ENCODE results near the gene SULT1A2. TPM values are rescaled to one million over a fixed set of nuclear protein-coding genes. Genes with fewer than 3 reads are reported as not detected.

The SULT1A2 gene
- not detected in 2 replicates for total RNA-seq

DNA sequence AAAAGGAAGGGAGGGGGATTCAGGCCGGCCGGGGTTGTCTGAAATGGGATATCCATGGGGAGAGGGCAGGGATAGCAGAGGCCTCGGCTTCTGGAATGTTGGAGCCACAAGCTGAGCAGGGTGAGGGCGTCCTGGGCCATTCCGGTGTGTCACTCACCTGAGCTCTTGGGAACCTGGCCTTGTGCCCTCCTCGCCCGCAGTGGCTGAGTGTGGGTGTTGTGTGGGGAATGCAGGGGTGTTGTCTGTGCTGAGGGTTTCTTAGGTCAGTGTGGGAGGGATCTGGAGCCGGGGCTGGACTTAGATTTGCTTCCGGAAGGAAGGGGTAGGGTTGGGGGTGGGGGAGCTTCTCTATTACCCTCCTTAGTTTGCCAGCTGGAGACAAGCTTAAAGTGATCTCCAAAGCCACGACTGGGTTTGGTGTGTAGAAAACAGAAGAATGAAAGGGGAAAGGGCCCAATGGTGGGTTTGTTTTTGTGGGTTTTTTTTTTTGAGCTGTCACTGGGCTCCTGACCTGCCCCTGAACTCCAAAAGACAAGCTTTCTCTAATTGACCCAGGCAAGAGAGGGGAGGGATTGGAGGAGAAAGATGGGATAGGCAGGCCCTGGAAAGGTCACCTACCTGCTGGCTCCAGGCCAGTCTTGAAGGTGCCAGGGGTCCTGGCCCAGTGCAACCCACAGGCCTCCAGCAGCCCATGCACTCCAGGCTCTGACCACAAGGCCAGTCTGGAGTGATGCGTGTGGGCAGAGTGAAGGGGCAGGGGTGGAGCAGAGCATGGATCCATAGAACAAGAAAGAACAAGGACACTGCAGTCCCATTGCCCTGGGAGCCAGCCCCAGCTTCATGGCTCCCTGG lies at the start of gene SULT1A2:
SULT1A2 (minus strand) TSS at position 211 of the 852 bp plus-strand sequence. CDS start 1,120 bp downstream, outside the sequence.

DNA sequence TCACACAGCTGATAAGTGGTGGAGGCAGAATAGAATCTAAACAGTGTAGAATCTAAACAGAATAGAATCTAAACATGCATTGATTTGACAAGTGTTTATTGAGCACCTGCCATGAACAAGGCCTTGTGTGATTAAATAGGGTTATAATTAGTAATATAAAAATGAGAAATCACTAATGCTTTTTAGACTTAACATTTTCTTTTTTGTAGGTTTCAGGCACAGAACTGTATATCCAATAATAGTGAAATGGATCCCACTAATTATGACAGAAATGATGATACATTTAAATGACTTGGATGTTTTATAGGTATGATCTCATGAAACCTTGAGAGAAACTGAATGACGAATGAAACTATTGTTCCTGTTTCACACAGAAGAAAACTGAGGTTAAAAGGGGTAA lies 40.9 kb upstream of the SULT1A2 start, which contains the start of gene NPIPB8:
NPIPB8 (plus strand) TSS at position 301 of the 400 bp plus-strand sequence. CDS start 296 bp downstream, outside the sequence.

DNA sequence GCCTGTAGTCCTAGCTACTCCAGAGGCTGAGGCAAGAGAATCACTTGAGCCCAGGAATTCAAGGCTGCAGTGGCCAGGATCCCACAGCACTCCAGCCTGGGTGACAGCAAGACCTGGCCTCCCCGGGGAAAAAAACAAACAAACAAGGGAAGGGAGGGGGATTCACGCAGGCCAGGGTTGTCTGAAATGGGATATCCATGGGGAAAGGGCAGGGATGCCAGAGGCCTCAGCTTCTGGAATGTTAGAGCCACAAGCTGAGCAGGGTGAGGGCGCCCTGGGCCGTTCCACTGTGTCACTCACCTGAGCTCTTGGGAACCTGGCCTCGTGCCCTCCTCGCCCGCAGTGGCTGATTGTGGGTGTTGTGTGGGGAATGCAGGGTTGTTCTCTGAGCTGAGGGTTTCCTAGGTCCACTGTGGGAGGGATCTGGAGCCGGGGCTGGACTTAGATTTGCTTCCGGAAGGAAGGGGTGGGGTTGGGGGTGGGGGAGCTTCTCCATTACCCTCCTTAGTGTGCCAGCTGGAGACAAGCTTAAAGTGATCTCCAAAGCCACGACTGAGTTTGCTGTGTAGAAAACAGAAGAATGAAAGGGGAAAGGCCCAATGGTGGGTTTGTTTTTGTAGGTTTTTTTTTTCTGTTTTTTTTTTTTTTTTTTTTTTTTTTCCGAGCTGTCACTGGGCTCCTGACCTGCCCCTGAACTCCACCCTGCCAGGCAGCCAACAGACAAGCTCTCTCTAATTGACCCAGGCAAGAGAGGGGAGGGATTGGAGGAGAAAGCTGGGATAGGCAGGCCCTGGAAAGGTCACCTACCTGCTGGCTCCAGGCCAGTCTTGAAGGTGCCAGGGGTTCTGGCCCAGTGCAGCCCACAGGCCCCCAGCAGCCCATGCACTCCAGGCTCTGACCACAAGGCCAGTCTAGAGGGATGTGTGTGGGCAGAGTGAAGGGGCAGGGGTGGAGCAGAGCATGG lies 13.1 kb upstream of the SULT1A2 start, which contains the start of gene SULT1A1:
SULT1A1 (minus strand) TSS at position 414 of the 964 bp plus-strand sequence. CDS start 1,189 bp downstream, outside the sequence.

DNA sequence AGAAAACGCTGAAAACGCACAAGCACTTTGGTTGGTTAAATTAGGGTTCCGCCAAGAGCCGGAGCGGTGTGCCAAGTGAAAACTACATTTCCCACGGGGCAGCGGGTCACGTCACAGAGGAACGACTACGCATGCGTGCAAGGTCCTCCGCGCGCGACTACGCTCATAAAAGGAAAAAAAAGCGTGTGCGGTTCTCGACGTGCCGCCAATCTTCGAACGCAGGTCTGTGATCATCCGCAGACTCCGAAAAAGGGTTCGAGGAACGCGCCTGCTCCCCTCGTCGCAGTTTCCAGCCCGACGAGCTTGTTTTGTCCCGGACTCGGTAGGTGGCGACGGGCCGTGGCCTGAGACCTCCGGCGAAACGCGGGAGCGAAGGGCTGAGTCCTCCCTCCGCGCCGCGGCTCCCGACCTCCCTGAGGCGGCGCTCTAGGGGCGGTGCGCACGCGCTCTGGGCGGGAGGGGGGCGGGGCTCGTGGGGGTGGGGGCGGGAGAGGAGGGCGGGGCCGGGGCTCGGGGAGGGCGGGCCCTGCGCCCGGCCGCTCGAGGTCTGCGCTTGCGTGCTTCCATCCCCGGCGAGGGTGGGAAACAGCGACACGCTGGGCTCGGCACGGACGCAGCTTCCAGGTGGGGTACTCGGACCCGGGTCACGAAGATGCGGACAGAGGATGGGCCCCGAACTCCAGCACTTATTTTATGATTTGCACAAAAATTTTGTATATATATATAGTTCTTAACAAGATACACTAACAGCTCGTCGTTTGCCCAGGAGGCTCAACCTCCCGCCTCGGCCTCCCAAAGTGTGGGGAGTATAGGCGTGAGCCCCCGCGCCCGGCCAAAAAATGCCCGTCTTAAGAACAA lies 42.8 kb downstream of the SULT1A2 start, which contains the start of gene SGF29:
SGF29 (plus strand) TSS at position 145 of the 858 bp plus-strand sequence. CDS start 27,150 bp downstream, outside the sequence.

Other genes starting within 250 kb of the SULT1A2 start
- 1.2 and 1.3 TPM in 2 replicates for gene NPIPB6, start 233.5 kb downstream of the SULT1A2 start, total RNA-seq
- 72.8 and 213 TPM in 2 replicates for gene EIF3CL, start 193.2 kb downstream of the SULT1A2 start, total RNA-seq
- gene NPIPB7, start 124.7 kb downstream of the SULT1A2 start, total RNA-seq = not detected in 2 replicates
- 14.8 and 15.4 TPM in 2 replicates for gene CLN3, start 105.0 kb downstream of the SULT1A2 start, total RNA-seq
- not detected in 2 replicates for gene APOBR, start 102.4 kb downstream of the SULT1A2 start, total RNA-seq
- gene IL27, start 90.2 kb downstream of the SULT1A2 start, total RNA-seq = not detected in 2 replicates
- gene NUPR1, start 58.1 kb downstream of the SULT1A2 start, total RNA-seq = 22.1 and 37.0 TPM in 2 replicates
- 6.1 and 6.2 TPM in 2 replicates for gene SGF29, start 43.1 kb downstream of the SULT1A2 start, total RNA-seq
- gene SULT1A1, start 13.0 kb upstream of the SULT1A2 start, total RNA-seq = 2.5 and 7.5 TPM in 2 replicates
- 0.87 TPM in 1 of 2 replicates, not detected in the other for gene NPIPB8, start 41.0 kb upstream of the SULT1A2 start, total RNA-seq
- 218 and 530 TPM in 2 replicates for gene EIF3C, start 114.4 kb upstream of the SULT1A2 start, total RNA-seq
- gene NPIPB9, start 154.7 kb upstream of the SULT1A2 start, total RNA-seq = 0.26 and 1.2 TPM in 2 replicates
- 26.0 and 40.7 TPM in 2 replicates for gene ATXN2L, start 225.9 kb upstream of the SULT1A2 start, total RNA-seq
- 81.1 and 100 TPM in 2 replicates for gene TUFM, start 249.3 kb upstream of the SULT1A2 start, total RNA-seq

Data from aortic smooth muscle cell (primary cell).